Ectodermal cell (in vitro differentiated cells): ENCODE measurements around the gene BRD3.

ENCODE experiments used
- H3K27ac ChIP-seq: 2 replicates; pipeline ENCODE4 v1.7.0; 2013; ENCODE audit warnings: mild to moderate bottlenecking, low read depth, low read length; ENCODE audit not compliant: insufficient read depth, poor library complexity, severe bottlenecking
- H3K27me3 ChIP-seq: 2 replicates; pipeline ENCODE4 v1.7.0; 2013; ENCODE audit warnings: mild to moderate bottlenecking, low read length; ENCODE audit not compliant: insufficient read depth, control insufficient read depth, poor library complexity, severe bottlenecking
- H3K36me3 ChIP-seq: one replicate; pipeline ENCODE4 v1.7.0; 2013; ENCODE audit warnings: low read length; ENCODE audit not compliant: control insufficient read depth, insufficient read depth
- H3K4me1 ChIP-seq: one replicate; pipeline ENCODE4 v1.7.0; 2013; ENCODE audit warnings: low read length; ENCODE audit not compliant: control insufficient read depth, insufficient read depth
- H3K4me3 ChIP-seq: 2 replicates; pipeline ENCODE4 v1.7.0; 2013; ENCODE audit warnings: low read depth, low read length, control low read depth; ENCODE audit not compliant: insufficient read depth
- H3K9me3 ChIP-seq: 2 replicates; pipeline ENCODE4 v1.7.0; 2013; ENCODE audit warnings: mild to moderate bottlenecking, low read length, moderate library complexity; ENCODE audit not compliant: control insufficient read depth
- WGBS, 2 experiments: methylation state at CpG; one replicate each; pipeline ENCODE4 v1.1.7; 2013; ENCODE audit warnings: missing lambda C conversion rate in 2 of 2; 5-methylcytosine and 5-hydroxymethylcytosine counted together

Gene BRD3

GRCh38 chr9:134053941-134054761 is 13.7 kb downstream of the BRD3 start:
- Histone ChIP-seq H3K36me3 (peaks cover 37% of the 10 kb centered on the region), H3K27ac (no peak overlapping the region), H3K4me1 (peaks cover 29% of the 10 kb centered on the region), H3K27me3 (no peaks in the 10 kb centered on the region), H3K9me3 (no peaks in the 10 kb centered on the region), H3K4me3 (no peak overlapping the region)
- WGBS, 2 experiments = 94% methylated on average over 44 of the region's 44 CpGs

GRCh38 chr9:134053401-134053871 is 14.4 kb downstream of the BRD3 start:
- 97% methylated on average over 28 of the region's 28 CpGs for WGBS, 2 experiments
- H3K27ac ChIP-seq = no peak overlapping the region
- no peaks in the 10 kb centered on the region for H3K9me3 ChIP-seq
- H3K27me3 ChIP-seq = no peaks in the 10 kb centered on the region
- H3K36me3 ChIP-seq = peaks cover 44% of the 10 kb centered on the region
- no peak overlapping the region for H3K4me3 ChIP-seq
- peaks cover 22% of the 10 kb centered on the region for H3K4me1 ChIP-seq

GRCh38 chr9:134052941-134053340 is 14.9 kb downstream of the BRD3 start:
- WGBS, 2 experiments = 96% methylated on average over 16 of the region's 16 CpGs
- Histone ChIP-seq H3K4me1 (peaks cover 17% of the 10 kb centered on the region), H3K27ac (no peak overlapping the region), H3K4me3 (no peak overlapping the region), H3K36me3 (peaks cover 48% of the 10 kb centered on the region), H3K27me3 (no peaks in the 10 kb centered on the region), H3K9me3 (no peaks in the 10 kb centered on the region)

- H3K27me3 ChIP-seq = no peaks in the 10 kb centered on the region
- H3K9me3 ChIP-seq = no peaks in the 10 kb centered on the region
- H3K4me1 ChIP-seq = peaks cover 13% of the 10 kb centered on the region
- H3K4me3 ChIP-seq = no peak overlapping the region
- peaks cover 52% of the 10 kb centered on the region for H3K36me3 ChIP-seq
- no peak overlapping the region for H3K27ac ChIP-seq
- WGBS, 2 experiments = 94 to 95% methylated on average over 3 of the region's 3 CpGs
Measured at GRCh38 chr9:134052491-134052890, 15.3 kb downstream of the BRD3 start.

- Histone ChIP-seq H3K9me3 (no peaks in the 10 kb centered on the region), H3K4me1 (peaks cover 12% of the 10 kb centered on the region), H3K27ac (no peak overlapping the region), H3K4me3 (no peak overlapping the region), H3K36me3 (peaks cover 61% of the 10 kb centered on the region), H3K27me3 (no peaks in the 10 kb centered on the region)
- WGBS, 2 experiments = 96 to 97% methylated on average over 16 of the region's 16 CpGs
Measured at GRCh38 chr9:134051319-134051718, 16.5 kb downstream of the BRD3 start.

- H3K4me3 ChIP-seq = no peak overlapping the region
- H3K4me1 ChIP-seq = peaks cover 6% of the 10 kb centered on the region
- 89% methylated on average over 14 of the region's 14 CpGs for WGBS, 2 experiments
- H3K27me3 ChIP-seq = no peaks in the 10 kb centered on the region
- H3K9me3 ChIP-seq = no peaks in the 10 kb centered on the region
- H3K27ac ChIP-seq = no peak overlapping the region
- H3K36me3 ChIP-seq = peaks cover 65% of the 10 kb centered on the region
Measured at GRCh38 chr9:134050726-134051125, 17.1 kb downstream of the BRD3 start.

GRCh38 chr9:134049772-134050588 is 17.8 kb downstream of the BRD3 start:
- H3K4me1 ChIP-seq = no peaks in the 10 kb centered on the region
- H3K27ac ChIP-seq = no peak overlapping the region
- WGBS, 2 experiments = 93 to 94% methylated on average over 28 of the region's 28 CpGs
- no peak overlapping the region for H3K4me3 ChIP-seq
- H3K36me3 ChIP-seq = peaks cover 68% of the 10 kb centered on the region
- no peaks in the 10 kb centered on the region for H3K9me3 ChIP-seq
- H3K27me3 ChIP-seq = no peaks in the 10 kb centered on the region

- Histone ChIP-seq H3K4me3 (no peak overlapping the region), H3K27me3 (no peaks in the 10 kb centered on the region), H3K4me1 (no peaks in the 10 kb centered on the region), H3K27ac (no peak overlapping the region), H3K9me3 (no peaks in the 10 kb centered on the region), H3K36me3 (peaks cover 75% of the 10 kb centered on the region)
- WGBS, 2 experiments = 96 to 97% methylated on average over 20 of the region's 20 CpGs
Measured at GRCh38 chr9:134049236-134049635, 18.6 kb downstream of the BRD3 start.

- no peaks in the 10 kb centered on the region for H3K9me3 ChIP-seq
- WGBS, 2 experiments = 93 to 94% methylated on average over 12 of the region's 12 CpGs
Measured at GRCh38 chr9:134048582-134048968, 19.3 kb downstream of the BRD3 start.

GRCh38 chr9:134047868-134048581 is 19.8 kb downstream of the BRD3 start:
- H3K4me1 ChIP-seq = no peaks in the 10 kb centered on the region
- H3K27me3 ChIP-seq = no peaks in the 10 kb centered on the region
- no peak overlapping the region for H3K27ac ChIP-seq
- 95 to 97% methylated on average over 53 of the region's 53 CpGs for WGBS, 2 experiments
- H3K36me3 ChIP-seq = peaks cover 72% of the 10 kb centered on the region
- no peak overlapping the region for H3K4me3 ChIP-seq
- H3K9me3 ChIP-seq = no peaks in the 10 kb centered on the region

More at GRCh38 chr9:134048582-134048968, 19.3 kb downstream of the BRD3 start:
- no peaks in the 10 kb centered on the region for H3K4me1 ChIP-seq
- no peak overlapping the region for H3K4me3 ChIP-seq
- H3K27ac ChIP-seq = no peak overlapping the region
- H3K27me3 ChIP-seq = no peaks in the 10 kb centered on the region
- H3K36me3 ChIP-seq = peaks cover 75% of the 10 kb centered on the region
